Measurements from ENCODE around the gene OLFML2B. TPM values are rescaled to one million over a fixed set of nuclear protein-coding genes. Genes with fewer than 3 reads are reported as not detected.

OLFML2B gene
- total RNA-seq, 1 donor from 2014 or later = 29.5 TPM

DNA sequence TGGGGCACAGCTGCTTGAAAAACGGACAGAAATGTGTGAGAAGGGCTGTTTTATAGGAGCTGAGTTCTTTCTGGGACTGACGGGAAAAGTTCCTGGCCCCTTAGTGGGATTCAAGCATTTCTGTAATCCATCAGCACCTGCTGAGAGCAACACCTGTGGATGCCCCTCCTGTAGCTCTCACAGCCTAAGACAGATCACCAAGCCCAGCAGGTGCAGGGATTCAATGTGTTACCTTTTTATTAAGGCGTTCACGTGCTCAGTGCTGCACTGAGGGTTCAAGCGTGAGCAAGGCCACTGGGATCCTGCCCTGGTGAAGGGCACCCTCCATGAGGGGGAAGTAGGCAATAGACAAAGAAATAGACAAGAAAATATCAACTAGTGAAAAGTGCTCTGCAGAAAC lies 14.9 kb downstream of the OLFML2B start:
- DNase-seq (ENCODE audit: low spot score) = no peak

DNA sequence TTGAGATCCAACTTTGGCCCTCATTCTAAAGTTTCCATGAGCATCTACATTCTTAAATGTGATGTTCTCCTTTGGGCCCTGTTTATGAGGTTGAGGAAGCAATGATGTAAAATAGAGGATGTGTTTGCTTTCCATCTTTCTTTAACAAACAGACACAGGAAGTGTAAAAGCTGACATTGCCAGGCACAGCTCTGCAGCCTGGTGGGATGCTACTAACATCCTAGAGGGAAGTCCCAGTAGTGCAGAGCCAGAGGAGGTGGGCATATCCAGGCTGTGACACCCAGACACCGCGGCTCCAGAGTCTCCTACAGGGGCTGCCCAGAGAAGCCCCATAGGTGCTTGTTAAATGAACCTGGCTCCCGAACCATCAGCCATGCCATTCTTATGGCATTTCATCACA lies 16.2 kb downstream of the OLFML2B start:
- no peak for DNase-seq (ENCODE audit: low spot score)

DNA sequence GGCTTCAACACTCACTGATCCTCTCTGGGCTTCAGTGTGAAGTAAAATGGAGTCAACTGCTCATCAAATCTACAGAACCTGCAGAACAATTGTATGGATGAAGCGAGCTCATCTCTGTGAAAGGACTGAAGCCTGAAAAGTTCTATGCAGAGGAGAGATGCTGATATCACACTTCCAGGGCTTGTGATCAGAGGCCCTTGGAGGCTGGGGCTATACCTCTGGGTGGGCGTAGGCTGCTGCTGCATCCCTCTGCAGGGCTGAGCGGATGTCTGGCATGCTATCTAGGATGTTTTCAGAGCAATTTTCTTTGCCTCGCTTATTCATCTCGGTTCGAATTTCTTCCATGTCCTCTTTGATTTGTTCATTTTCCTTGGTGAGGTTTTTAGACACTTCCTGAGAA lies 17.6 kb downstream of the OLFML2B start:
- no peak for DNase-seq (ENCODE audit: low spot score)

DNA sequence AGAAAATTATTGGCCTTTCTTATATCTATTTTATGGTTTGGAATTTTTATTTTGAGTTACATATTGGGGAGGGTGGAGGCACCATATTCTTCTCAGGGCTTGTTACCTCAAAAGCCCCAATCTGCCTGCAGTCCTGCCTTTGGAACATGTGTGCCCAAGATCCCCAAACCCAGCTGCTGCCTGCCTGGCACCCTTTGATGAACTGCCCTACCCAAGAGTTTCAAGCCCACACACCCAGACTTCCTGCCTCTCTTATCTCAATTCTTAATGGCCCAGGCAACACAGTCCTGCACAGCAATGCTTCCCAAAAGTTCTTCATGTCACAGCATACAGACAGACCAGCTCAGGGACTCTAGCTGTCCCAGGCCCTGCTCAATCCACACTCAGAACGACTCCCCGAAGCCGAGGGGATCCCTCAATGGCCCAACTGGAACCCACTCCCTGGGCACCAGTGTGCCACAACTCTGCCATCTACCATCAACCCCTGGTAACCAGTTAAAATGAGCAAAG lies 19.2 kb downstream of the OLFML2B start:
- DNase-seq (ENCODE audit: low spot score) = no peak

DNA sequence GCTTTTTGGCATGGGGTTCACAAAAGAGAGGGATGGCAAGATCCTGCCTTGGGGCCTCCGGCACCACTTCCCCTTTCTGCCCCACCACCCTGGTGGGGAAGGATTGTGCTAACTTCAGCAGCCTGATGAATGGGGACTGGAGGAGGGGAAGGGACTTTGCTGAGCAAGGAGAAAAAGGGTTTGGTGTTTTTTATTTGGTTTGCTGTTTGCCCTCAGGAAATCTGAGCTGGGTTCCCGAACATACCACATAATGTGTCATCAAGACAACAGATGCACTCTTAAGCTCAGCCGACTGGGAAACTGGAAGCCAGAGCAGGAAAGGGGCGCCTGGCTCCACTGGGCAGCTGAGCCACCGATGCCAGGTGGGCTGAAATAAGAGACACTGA lies 19.8 kb downstream of the OLFML2B start:
- no peak for DNase-seq (ENCODE audit: low spot score)

DNA sequence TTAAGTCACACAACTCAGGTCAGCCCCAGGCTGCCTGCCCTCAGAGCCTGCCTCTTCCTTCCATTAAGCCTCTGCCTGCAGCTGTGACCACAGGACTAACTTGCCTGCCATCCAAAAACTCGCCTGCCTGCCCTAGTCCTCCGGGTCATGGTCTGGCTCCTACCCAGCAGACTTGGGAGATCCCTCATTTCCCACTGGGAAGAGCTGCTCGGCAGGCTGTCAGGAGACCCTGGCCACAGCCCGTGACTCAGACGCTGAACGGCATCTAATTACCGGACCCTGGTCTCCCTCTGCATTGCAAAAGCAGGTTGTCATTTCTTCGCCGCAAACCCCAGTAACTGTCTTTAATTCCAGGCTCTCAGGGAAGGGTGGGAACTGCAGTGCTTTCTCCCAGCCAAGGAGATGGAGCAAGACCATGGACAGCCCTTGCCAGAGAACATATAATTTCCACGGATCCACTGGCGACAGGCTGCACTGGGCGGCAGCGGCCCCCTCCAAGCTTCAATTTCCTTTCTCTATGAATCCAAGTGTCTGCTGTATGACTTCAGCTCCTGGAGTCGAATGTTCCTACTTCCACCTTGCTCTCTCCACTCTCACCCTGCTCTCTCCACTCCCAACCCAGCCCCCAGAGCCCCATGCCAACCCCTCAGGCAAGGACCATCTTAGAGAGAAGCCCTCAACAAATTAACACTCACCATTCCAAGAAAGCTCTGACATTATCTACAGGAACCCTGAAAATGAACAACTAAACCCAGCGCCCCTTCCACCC lies 20.4 kb downstream of the OLFML2B start:
- no peak for DNase-seq (ENCODE audit: low spot score)

DNA sequence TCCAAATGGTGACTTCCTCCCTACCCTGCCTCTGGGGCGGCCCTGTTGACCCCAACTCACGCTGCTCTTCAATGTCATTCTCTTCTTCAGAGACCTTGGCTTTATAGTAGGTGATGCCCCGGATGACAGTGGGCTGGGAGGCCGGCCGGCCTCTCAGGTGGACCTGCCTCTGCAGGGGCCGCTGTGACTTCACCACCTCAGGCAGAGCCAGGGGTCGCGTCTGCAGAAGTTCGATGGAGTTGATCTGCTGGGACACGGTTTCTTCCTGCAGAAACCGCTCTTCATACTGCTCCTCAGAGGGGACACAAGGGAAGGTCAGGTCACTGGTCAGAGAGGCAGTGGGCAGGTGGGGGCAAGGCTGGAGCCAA lies 23.6 kb downstream of the OLFML2B start:
- no peak for DNase-seq (ENCODE audit: low spot score)

DNA sequence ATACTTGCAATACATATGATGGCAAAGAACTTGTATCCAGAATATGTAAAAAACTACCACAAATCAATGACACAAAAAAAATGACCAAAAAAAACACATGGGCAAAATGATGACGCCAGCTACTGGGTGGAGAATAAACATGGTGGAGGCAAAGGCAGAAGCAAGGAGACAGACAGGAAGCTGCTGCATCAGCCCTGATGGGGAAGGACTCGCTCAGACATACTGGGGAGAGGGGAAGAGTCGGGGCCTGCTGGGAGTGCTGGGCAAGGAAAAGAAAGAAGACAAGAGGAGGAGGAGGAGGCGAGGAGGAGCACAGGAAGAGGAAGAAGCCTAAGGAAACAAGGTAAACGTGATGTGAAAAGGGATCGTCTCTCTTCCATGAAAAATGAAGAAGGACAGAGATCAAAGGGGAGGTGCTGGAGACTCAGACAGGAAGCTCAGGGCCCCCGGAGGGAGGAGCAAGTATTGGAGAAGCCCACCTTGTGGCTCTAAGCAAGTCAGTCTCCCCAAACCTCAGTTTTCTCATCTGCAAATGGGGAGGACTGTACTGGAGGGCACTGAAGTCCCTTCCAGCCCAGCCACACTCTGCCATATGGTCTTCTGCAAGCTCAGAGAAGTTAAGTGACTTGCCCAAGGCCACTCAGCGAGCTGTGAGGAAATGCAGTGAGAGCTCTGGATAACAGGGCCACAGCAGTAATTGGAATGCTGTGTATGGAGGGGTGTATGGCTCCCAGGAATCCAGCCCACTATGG lies 24.2 kb downstream of the OLFML2B start:
- DNase-seq (ENCODE audit: low spot score) = no peak

DNA sequence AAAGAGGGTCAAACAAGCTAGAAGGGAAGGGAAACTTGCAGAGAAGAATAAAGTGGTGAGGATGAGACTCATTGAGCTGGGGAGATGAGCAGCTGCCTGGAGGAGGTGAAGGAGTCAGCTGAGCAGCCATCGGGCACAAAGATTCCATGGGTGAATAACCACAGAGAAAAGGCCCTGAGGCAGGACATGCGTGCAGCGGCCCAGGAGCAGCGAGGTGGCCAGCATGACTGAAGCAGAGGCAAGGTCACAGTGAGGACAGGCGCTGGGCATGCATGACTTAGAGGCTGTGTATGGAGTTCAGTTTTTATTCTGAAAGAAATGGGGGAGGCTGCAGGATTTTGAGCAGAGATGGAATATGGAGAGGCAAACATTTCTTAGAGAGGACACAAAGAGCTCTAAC lies 24.9 kb downstream of the OLFML2B start:
- DNase-seq (ENCODE audit: low spot score) = no peak

DNA sequence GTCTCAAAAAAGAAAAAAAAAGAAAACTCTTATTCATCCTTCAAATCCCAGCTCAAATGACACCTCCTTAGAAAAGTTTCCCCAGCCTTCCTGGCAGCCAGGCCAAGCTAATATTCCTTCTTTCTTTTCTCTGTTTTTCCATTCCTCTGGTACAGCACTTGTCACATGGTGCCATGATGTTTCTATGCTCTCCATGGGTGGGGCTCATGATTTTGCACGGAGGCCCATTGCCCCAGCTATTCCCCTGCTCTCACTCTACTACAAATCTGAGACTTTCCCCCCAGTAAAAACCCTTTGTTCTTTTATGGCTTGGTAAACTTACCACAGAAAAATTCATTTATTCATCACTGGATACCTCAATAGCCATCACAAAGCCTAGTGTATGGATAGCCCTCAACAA lies 26.5 kb downstream of the OLFML2B start:
- no peak for DNase-seq (ENCODE audit: low spot score)

DNA sequence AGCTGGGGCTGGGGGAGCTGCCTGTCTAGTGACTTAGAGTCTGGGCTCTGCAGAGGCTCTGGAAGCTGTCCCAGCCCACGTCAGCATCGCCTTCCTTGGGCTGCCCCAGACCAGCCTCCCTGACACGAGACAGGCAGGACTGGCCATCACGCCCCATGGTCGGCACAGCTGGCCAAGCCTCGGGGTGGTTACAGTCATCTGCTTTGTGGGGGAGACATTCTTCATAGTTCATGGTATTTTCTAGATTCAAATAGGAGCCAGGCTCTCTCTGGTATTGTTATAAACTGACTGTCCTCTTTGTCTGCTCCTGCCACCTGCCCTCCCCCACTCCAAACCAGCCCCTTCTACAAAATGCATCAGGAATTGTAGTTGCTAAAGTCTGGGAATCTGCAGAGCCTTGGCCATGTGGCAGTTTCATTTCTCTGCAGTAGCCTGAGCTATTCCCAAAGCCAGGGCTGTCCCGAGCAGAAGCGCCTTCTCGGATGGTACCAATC lies 29.4 kb downstream of the OLFML2B start:
- DNase-seq (ENCODE audit: low spot score) = peak; percentile 83

DNA sequence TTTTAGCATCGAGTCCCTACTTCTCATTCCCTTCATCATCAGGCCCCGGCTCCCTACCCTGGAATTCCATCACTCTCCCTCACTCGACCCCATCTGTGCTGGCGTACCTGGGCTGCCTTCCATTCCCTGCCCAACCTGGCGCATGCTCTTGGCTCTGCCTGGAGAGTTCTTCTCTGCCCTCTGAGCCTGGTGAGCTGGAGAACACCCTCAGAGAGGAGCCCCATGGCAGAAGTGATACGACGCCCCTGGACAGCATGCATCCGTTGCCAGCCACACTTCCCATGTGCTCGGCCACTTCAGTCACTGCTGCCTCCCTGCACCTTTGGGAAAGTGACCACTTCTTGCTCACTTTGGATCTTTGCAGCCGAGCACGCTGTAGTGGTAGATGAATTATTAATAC lies 30.1 kb downstream of the OLFML2B start:
- DNase-seq (ENCODE audit: low spot score) = peak; percentile 64

DNA sequence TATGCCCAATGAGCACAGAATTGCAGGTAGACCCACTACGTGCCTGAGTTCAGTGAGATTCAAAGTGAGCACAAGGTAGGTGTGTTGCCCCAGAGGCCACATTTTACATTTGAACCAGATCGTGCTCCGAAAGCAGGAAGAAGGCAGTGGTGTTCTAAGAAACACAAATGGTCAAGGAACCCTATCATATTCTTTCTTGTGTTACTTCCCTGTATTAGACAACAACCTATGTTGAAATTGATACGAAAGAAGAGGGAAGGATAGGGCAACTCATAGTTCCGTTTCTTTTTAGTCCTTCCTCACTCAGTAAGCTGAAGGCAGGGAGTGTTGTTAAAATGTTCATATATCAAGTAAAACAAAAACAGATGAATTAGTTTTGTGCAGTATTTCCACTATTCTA lies 33.9 kb downstream of the OLFML2B start:
- DNase-seq (ENCODE audit: low spot score) = peak; percentile 5

DNA sequence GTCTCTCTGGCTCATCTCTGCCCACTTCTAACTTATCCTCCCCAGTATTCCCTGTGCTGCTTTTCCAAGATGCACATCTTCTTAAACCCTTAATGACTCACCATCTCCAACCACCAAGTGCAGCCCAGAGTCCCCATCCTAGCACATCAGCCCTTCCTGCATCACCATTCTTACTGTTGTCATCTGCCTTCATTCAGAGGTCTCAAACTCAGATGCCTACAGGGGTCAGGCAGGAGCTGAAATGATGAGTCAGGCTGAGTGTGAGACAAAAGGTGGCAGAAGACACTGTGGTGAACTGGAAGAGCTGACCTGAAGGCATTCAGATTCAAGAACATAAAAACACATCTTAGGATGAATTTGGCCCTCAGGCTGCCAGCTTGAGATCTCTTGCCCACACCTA lies 34.6 kb downstream of the OLFML2B start:
- DNase-seq (ENCODE audit: low spot score) = peak; percentile 26

DNA sequence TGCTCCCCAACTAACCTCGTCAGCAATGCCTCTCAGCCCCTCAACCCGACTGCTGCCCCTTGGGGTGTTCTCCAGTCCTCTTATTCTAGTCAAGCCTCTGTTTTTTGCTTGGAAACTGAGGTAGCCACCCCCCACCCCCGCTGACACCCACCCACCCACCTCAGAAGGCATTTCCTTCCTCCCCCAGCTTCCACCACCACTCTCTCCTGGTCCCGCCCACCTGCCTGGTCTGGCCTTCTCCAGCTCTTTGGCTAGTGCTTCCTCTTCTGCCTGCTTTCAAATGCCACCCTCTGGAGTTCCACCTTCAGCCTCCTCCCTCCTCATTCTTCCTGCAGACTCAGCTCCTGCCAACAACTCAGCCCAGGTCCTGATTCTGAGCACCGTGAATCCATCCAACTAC lies 35.3 kb downstream of the OLFML2B start:
- DNase-seq (ENCODE audit: low spot score) = no peak

DNA sequence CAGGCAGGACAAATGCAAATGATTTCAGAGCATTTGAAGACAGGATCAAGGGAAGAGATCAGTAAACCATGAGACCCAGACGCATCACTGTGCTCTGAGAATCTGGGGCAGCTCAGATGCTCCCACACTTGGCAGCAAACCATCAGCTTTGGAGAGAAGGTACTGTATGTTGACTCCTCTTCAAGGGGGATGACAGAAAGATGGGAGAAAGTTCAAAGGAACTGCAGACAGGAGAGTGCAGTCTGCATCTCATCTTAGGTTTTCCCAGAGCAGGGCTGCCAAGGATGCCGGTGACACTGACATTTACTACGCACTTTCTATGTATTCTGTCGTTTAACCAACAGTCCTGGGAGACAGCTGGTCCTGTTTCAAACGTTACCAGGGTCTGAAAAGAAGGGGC lies 35.8 kb downstream of the OLFML2B start:
- DNase-seq (ENCODE audit: low spot score) = peak; percentile 62

DNA sequence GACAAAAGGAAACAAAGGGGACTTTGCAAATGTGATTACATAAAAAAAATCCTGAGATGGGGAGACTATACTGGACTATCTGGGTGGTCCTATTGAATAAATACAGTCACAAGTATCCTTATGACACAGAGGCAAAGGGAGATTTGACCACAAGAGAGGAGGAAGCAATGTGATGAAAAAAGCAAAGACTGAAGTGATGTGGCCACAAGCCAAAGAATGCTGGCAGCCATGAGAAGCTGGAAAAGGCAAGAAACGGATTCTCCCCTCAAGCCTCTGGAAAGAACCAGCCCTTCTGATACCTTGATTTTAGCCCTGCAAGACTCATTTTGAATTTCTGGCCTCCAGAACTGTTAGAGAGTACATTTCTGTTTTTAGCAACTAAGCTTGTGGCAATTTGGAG lies 36.4 kb downstream of the OLFML2B start:
- peak; percentile 12 for DNase-seq (ENCODE audit: low spot score)

DNA sequence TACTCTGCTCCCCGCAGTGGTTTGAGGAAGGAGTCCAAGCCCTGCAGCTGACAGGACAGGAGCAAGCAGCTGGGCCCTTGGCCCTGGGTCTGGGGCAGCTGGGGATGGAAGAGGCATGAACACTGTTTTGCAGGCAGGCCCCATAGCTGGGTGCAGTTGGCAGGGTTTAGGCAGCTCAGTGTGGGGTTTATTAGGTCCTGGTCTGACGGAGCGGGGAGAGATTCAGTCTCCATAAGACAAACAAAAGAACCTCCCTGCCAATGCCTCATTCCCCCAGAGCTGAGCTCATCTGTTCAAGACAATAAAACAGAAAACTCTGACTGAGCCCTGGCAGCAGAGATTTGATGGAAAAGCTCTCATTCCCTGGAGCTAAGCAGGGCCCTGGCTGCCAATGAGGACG lies 37.3 kb downstream of the OLFML2B start:
- peak; percentile 47 for DNase-seq (ENCODE audit: low spot score)

DNA sequence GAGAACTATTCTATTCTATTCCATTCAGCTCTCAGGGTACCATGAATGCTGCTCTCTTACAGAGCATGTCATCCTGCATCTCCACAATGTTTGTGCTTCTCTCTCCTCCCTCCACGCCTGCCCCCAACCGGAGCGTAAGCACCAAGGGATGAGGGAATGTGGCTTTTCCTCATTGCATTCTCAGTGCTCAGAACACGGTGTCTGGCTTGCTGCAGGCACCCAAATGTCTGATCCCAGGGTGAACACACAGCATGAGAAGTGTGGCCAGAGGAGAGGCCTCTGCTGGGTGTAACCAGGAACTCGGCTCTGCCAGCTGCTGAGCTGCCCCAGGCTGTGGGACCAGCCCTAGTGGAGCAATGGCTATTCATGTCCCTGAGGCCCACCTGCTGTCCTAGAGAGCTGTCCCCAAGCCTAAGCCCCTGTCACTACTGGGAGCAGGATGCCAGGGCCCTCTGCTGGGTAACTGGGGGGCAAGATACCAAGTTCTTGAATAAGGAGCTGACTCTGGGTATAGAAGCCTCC lies 38.3 kb downstream of the OLFML2B start:
- DNase-seq (ENCODE audit: low spot score) = no peak

DNA sequence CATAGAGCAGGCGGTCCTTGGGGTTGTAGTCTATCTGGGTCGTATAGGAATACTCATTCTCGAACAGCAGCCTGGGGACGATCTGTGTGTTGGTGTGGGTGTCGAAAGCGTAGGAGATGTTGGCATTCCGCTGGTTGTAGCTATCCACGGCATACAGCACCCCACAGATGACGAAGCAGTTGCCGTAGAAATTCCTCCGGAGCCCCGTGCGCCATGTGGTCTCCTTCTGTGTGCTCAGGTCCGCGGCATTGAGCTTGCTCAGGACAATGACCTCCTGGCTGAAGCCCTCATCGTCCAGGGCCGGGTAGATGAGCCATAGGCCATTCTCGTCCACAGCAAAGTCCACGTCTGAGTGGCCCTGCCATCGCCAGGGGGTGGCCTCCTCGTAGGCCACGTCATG lies 39.9 kb downstream of the OLFML2B start:
- DNase-seq (ENCODE audit: low spot score) = no peak

DNA sequence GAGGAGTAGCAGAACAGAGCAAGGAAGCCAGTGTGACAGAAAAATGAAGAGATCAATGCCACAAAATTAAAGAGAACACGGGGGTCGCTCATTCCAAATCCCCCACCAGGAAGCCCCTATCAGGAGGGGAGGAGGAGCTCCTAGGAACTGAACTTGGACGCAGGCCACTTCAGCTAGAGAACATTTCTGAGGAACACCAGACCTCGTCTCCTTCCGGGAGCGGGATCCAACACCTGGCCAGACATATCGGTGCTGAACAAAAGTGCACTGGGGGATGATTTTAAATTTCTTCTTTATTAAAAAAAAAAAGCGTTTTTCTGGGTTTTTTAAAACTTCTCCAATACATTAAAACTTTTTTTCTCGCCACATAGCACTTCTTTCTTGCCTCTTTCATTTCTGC lies 40.8 kb downstream of the OLFML2B start:
- no peak for DNase-seq (ENCODE audit: low spot score)

DNA sequence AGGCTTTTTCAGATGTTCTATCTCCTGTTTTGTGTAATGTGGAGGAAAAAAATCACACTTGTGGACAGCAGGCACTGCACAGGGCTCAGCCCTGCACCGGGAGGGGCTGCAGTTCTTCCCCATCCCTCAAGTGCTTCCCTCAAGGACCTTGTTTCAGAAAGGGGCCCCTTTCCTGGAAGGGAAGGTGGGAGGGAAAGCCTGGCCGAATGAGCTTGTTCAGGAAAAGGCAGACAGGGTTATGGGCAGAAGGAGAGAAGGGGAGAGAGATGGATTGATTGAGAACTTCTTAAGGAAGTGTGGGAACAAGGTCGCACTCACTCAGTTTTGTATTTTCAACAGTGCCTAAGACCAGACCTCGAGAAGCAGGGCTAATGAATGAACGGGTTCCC lies 41.2 kb downstream of the OLFML2B start:
- no peak for DNase-seq (ENCODE audit: low spot score)

Data from mesenteric fat pad (tissue), 1 donor.